A172 (cell line): ENCODE measurements around the gene ANKS1B. TPM values are rescaled to one million over a fixed set of nuclear protein-coding genes. Genes with fewer than 3 reads are reported as not detected.

Source experiments
- DNase-seq: peaks from one replicate; pipeline ENCODE4 v3.0.0-alpha.2; 2015; ENCODE audit warnings: low spot score
- total RNA-seq: library from RNA; depleted of rRNA; stranded (reverse); fragments of >200 nt; shearing (Covaris generic); gene quantifications from 2 replicates; pipeline ENCODE4 v1.2.3, GENCODE V29; 2014

The ANKS1B gene
- total RNA-seq, 1 experiment from 2014 or later: 0.24 TPM

GRCh38 chr12:98955284-98955683 lies 1029.5 kb downstream of the ANKS1B start:
- DNase-seq: peak; percentile 19

- no peak for DNase-seq
Observed at GRCh38 chr12:98954506-98954905, 1030.2 kb downstream of the ANKS1B start.

GRCh38 chr12:98951406-98951805 lies 1033.3 kb downstream of the ANKS1B start:
- no peak for DNase-seq

- DNase-seq: no peak
Observed at GRCh38 chr12:98948343-98948949, 1036.3 kb downstream of the ANKS1B start.

GRCh38 chr12:98945864-98946263 lies 1038.9 kb downstream of the ANKS1B start:
- DNase-seq: no peak

- DNase-seq: no peak
Observed at GRCh38 chr12:98939926-98940325, 1044.8 kb downstream of the ANKS1B start.

- DNase-seq: peak; percentile 46
Observed at GRCh38 chr12:98939350-98939749, 1045.4 kb downstream of the ANKS1B start.

GRCh38 chr12:98935847-98936246 lies 1048.9 kb downstream of the ANKS1B start:
- no peak for DNase-seq

GRCh38 chr12:98922871-98923270 lies 1061.9 kb downstream of the ANKS1B start:
- DNase-seq: no peak

- no peak for DNase-seq
Observed at GRCh38 chr12:98918176-98918863, 1066.4 kb downstream of the ANKS1B start.

GRCh38 chr12:98916106-98916505 lies 1068.6 kb downstream of the ANKS1B start:
- peak; percentile 11 for DNase-seq

GRCh38 chr12:98912401-98912974 lies 1072.2 kb downstream of the ANKS1B start:
- no peak for DNase-seq

- DNase-seq: no peak
Observed at GRCh38 chr12:98911396-98911795, 1073.3 kb downstream of the ANKS1B start.

- no peak for DNase-seq
Observed at GRCh38 chr12:98909746-98910145, 1075.0 kb downstream of the ANKS1B start.

- no peak for DNase-seq
Observed at GRCh38 chr12:98908866-98909265, 1075.9 kb downstream of the ANKS1B start.

GRCh38 chr12:98903875-98904274 lies 1080.9 kb downstream of the ANKS1B start:
- DNase-seq: no peak

- peak; percentile 8 for DNase-seq
Observed at GRCh38 chr12:98901189-98901588, 1083.5 kb downstream of the ANKS1B start.

- peak; percentile 26 for DNase-seq
Observed at GRCh38 chr12:98896938-98897337, 1087.8 kb downstream of the ANKS1B start.

GRCh38 chr12:98895086-98895651 lies 1089.6 kb downstream of the ANKS1B start:
- no peak for DNase-seq

- no peak for DNase-seq
Observed at GRCh38 chr12:98894412-98895085, 1090.2 kb downstream of the ANKS1B start.

GRCh38 chr12:98893675-98894411 lies 1090.9 kb downstream of the ANKS1B start:
- DNase-seq: no peak
